HG03064 (cell line): ENCODE measurements around the gene GALNT6.
"Not testable (repeated sequence)": the region's sequence is repeated elsewhere in the genome, so short reads cannot be mapped to it uniquely, and the experiment has no call there.

Source experiments
- ATAC-seq: cut with Tn5 transposase; IDR thresholded peaks from one replicate; pipeline ENCODE4 v1.9.1; 2021; ENCODE audit warnings: low read depth; ENCODE audit not compliant: unreplicated experiment

Gene GALNT6

GRCh38 chr12:51326698-51327439 lies 64.3 kb downstream of the GALNT6 start:
- peak; percentile 43 for ATAC-seq

GRCh38 chr12:51324953-51325352 lies 66.3 kb downstream of the GALNT6 start:
- no peak for ATAC-seq

- peak; percentile 54 for ATAC-seq
These were observed 67.0 kb downstream of the GALNT6 start, which contains the start of gene BIN2 for GRCh38 chr12:51323966-51324895. TSS of gene BIN2 (minus strand) at chr12:51324174. CDS start at chr12:51324102, 72 bp downstream.

GRCh38 chr12:51323317-51323960 lies 67.8 kb downstream of the GALNT6 start:
- ATAC-seq: no peak

GRCh38 chr12:51322452-51322851 lies 68.8 kb downstream of the GALNT6 start:
- ATAC-seq: no peak

GRCh38 chr12:51321882-51322281 lies 69.3 kb downstream of the GALNT6 start:
- no peak for ATAC-seq

GRCh38 chr12:51320695-51321320 lies 70.4 kb downstream of the GALNT6 start:
- no peak for ATAC-seq

- no peak for ATAC-seq
These were observed 70.9 kb downstream of the GALNT6 start for GRCh38 chr12:51320311-51320694.

GRCh38 chr12:51318846-51319599 lies 72.2 kb downstream of the GALNT6 start:
- ATAC-seq: no peak

- ATAC-seq: not testable (repeated sequence)
These were observed 73.0 kb downstream of the GALNT6 start for GRCh38 chr12:51318057-51318806.

- ATAC-seq: no peak
These were observed 79.8 kb downstream of the GALNT6 start for GRCh38 chr12:51311389-51311788.

- no peak for ATAC-seq
These were observed 83.3 kb downstream of the GALNT6 start for GRCh38 chr12:51307655-51308593.

- no peak for ATAC-seq
These were observed 84.7 kb downstream of the GALNT6 start for GRCh38 chr12:51306507-51306906.
